WERI-Rb-1 (cell line): ENCODE results near the gene TCP11L1.

Source experiments
- DNase-seq: peaks from one replicate; pipeline ENCODE4 v3.0.0-alpha.2; 2020
- H3K27ac ChIP-seq: fragments of 250-450 bp; sonication (Bioruptor Pico); 2 replicates; pipeline ENCODE4 v1.5.1; 2020; ENCODE audit warnings: mild to moderate bottlenecking, moderate library complexity
- H3K27me3 ChIP-seq: fragments of 250-450 bp; sonication (Bioruptor Pico); 2 replicates; pipeline ENCODE4 v1.5.1; 2021; ENCODE audit warnings: mild to moderate bottlenecking, low read depth, moderate library complexity; ENCODE audit not compliant: insufficient read depth, severe bottlenecking
- H3K36me3 ChIP-seq: fragments of 250-450 bp; sonication (Bioruptor Pico); 2 replicates; pipeline ENCODE4 v1.5.1; 2020; ENCODE audit warnings: mild to moderate bottlenecking, moderate library complexity
- H3K4me3 ChIP-seq: 2 replicates; pipeline ENCODE4 v1.5.1; 2011; ENCODE audit warnings: low read depth, mild to moderate bottlenecking, control low read depth, low read length
- H3K9me3 ChIP-seq: fragments of 250-450 bp; sonication (Bioruptor Pico); 2 replicates; pipeline ENCODE4 v1.5.1; 2021; ENCODE audit warnings: mild to moderate bottlenecking, moderate library complexity; ENCODE audit not compliant: severe bottlenecking
- TF ChIP-seq, protein P1 (sequence below): IDR thresholded peaks from 2 replicates; pipeline ENCODE4 v1.5.1; 2011; ENCODE audit warnings: low read depth, mild to moderate bottlenecking, control low read depth, inconsistent platforms, low read length

TCP11L1 gene

DNA sequence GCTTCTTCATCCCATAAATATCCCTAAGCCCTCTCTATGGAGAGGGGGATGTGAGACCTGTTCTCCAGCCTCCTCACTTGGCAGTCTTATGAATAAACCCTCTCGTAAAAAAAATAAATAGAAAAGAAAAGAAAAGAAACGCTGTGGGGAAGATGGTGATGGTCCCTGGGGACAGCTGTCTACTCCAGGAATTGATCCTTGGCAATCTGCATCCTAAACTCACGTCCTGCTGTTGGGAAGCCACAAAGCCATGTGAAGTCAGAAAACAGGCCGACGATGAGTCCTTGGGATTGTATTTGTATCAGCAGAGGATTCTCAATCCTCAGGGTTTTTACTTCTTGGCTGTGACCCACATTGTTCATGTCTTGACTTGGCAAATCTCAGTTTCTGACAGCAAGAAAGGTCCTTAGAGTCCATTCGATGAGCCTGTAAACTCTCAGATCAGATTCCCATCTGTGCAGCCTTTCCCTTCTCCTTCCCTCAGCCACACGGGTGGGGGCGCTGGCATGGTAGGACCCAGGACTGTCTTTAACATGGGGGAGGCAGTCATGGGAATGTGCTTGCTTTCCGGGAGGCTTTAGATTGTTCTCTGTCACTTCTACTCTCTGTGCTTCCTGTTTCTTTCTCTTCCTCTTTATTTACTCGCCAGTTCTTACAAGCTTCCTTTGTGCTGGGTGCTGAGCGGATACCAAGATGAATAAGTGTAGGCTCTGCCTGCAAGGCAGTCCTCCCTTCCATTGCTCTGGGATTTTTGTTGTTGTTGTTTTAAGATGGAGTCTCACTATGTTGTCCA lies 24.9 kb downstream of the TCP11L1 start:
- H3K36me3 ChIP-seq, result peaks cover 35% of the 10 kb centered on the region
- peak overlapping the region; percentile 19; the same call in 1 of the 2 replicates for H3K27ac ChIP-seq

DNA sequence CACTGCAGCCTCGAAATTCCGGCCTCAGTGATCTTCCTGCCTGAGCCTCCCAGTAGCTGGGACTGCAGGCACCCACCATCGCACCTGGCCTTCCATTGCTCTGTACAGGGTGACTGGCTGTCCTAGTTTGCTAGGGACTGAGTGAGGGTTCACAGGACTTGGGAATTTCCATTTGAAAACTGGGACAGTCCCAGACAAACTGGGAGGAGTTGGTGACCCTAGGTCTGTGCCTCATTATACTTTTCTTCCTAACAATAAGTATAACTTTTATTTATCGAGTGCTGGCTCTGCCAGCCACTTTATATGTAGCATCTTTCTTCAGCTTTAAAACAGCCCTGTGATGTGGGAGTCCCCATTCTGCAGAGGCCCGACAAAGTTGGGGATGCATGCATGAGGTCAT lies 25.5 kb downstream of the TCP11L1 start:
- no peak for DNase-seq
- Histone ChIP-seq H3K27me3 (no peaks in the 10 kb centered on the region), H3K36me3 (peaks cover 33% of the 10 kb centered on the region), H3K4me3 (no peak overlapping the region), H3K27ac (no peak overlapping the region), H3K9me3 (no peaks in the 10 kb centered on the region)
- TF ChIP-seq, protein P1, sequence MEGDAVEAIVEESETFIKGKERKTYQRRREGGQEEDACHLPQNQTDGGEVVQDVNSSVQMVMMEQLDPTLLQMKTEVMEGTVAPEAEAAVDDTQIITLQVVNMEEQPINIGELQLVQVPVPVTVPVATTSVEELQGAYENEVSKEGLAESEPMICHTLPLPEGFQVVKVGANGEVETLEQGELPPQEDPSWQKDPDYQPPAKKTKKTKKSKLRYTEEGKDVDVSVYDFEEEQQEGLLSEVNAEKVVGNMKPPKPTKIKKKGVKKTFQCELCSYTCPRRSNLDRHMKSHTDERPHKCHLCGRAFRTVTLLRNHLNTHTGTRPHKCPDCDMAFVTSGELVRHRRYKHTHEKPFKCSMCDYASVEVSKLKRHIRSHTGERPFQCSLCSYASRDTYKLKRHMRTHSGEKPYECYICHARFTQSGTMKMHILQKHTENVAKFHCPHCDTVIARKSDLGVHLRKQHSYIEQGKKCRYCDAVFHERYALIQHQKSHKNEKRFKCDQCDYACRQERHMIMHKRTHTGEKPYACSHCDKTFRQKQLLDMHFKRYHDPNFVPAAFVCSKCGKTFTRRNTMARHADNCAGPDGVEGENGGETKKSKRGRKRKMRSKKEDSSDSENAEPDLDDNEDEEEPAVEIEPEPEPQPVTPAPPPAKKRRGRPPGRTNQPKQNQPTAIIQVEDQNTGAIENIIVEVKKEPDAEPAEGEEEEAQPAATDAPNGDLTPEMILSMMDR, result no peak

More for the DNA sequence above, 24.9 kb downstream of the TCP11L1 start:
- TF ChIP-seq, protein P1, result no peak
- DNase-seq, result peak; percentile 24
- Histone ChIP-seq H3K27me3 (no peaks in the 10 kb centered on the region), H3K9me3 (no peaks in the 10 kb centered on the region), H3K4me3 (no peak overlapping the region)

DNA sequence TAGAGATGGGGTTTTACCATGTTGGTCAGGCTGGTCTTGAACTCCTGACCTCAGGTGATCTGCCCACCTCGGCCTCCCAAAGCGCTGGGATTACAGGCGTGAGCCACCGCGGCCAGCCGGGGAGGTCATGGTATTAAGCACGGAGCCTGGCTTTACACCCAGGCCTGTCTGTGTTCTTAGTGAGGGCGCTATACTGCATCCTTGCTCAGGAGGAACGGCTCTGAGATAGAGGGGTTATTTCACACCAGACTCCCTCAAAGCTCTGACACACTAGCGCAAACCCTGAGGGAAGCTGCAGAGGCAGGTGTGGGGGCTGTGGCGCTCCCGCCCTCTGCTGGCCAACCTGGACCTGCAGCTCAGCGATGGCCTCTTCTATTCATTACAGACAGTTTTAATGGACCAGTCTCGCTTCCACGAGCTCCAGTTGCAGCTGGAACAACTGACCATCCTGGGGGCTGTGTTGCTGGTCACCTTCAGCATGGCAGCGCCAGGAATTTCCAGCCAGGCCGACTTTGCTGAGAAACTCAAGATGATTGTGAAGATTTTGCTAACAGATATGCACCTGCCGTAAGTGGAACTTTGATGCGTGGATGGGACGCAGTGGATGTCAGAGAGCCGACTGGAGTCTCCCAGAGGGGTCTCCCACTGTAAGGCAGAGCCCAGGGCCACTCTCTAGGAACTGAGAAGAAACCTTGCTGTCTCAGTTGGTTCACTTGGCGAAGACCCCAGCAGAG lies 26.2 kb downstream of the TCP11L1 start:
- no peak overlapping the region for H3K4me3 ChIP-seq
- no peaks in the 10 kb centered on the region for H3K9me3 ChIP-seq
- H3K36me3 ChIP-seq, result peaks cover 34% of the 10 kb centered on the region
- peak; percentile 79 for DNase-seq
- H3K27me3 ChIP-seq, result no peaks in the 10 kb centered on the region
- TF ChIP-seq, protein P1, result peak; percentile 97
- no peak overlapping the region for H3K27ac ChIP-seq

DNA sequence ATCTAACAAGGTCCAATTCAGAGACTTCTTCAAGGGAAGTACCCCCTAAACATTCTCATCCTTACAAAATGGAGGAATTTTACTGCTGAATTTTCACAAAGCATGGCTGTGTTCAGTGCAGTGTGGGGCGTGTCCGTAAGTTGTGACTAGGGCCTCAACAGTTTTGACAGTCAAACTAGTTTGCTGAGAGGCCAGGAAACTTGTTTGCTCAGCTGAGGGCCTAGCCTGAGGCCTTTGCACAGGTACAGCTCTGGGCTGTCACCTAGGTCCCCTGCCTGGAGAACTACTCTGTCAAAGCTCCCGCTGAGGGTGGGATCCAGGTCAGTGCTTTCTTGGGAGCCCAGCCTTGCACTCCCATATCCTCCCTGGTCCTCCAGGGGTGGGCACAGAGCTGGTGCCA lies 27.9 kb downstream of the TCP11L1 start:
- TF ChIP-seq, protein P1, result no peak
- H3K4me3 ChIP-seq, result no peak overlapping the region
- H3K9me3 ChIP-seq, result no peaks in the 10 kb centered on the region
- H3K36me3 ChIP-seq, result peaks cover 38% of the 10 kb centered on the region
- DNase-seq, result no peak
- H3K27ac ChIP-seq, result no peak overlapping the region
- H3K27me3 ChIP-seq, result no peaks in the 10 kb centered on the region

DNA sequence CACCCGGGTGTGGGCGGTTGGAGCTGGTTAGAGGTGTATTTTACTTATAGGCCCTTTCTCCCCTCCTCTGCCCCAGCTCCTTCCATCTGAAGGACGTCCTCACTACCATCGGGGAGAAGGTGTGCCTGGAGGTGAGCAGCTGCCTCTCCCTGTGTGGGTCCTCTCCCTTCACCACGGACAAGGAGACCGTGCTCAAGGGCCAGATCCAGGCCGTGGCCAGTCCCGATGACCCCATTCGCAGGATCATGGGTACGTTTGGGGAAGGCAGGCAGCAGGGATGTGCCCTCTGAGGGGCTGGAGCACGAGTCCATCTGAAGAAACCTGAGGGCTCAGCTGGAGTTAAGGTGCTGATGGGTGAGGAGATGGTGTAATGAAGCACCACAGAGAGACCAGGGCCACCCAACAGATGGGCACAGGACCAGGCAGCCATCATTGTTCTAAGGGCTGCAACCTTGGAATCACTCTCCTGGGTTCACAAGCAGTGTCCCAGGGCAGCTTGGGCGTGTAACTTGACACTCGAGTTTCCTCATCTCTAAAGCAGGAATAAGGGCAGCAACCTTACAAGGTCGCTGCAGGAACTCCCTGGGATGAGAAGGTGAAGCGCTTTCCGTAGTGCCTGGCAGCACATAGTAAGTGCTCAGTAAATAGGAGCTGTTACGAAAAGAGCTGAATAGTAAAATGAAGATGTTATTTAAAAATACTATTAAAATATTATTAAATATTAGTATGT lies 29.4 kb downstream of the TCP11L1 start:
- no peaks in the 10 kb centered on the region for H3K27me3 ChIP-seq
- H3K27ac ChIP-seq, result no peak overlapping the region
- DNase-seq, result no peak
- H3K36me3 ChIP-seq, result peaks cover 44% of the 10 kb centered on the region
- no peaks in the 10 kb centered on the region for H3K9me3 ChIP-seq
- H3K4me3 ChIP-seq, result no peak overlapping the region
- TF ChIP-seq, protein P1, result no peak
